ENCODE results near the gene NR1D2.
"Not testable (repeated sequence)": the region's sequence is repeated elsewhere in the genome, so short reads cannot be mapped to it uniquely, and the experiment has no call there.

The NR1D2 gene

DNA sequence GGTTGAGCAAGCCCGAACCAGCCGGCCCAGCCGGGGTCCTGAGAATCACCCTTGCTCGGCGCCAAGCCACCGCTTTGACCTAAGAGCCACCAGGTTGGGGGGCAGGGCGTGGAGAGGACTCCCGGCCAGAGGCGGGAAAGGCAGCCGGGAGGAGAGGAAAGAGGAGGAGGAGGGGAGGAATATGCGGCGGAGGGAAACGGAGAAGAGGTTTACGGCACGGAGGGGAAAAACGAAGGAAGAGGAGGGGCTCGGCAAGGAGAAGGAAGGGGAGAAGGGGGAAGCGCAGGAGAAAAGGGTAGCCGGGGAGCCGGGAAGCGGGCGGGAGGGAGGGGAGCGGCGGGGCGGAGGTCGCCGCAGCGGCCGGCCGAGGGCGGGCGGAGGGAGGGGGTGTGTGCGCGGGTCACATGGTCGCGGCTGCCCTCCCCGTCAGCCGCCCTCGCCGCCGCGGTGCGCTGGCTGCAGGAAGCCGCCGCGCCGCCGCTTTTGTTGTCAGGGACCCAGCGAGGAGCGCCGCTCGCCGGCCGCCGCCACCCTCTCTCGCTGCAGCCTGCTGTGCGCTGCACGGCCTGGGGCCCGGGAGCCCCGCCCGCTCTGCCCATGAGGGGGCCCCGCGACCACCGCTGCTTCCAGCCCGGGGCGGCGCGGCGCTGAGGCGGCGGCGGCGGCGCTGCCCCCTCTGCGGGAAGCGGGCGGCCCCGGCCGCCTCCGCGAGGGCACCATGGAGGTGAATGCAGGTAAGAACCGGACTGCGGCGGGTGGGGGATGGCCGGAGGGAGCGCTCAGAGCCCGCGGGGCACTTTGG lies at the start of gene NR1D2:
Gene NR1D2 (plus strand): TSS at position 426 of the 802 bp plus-strand sequence. CDS start 293 bp downstream, at position 719.
- peak; percentile 54 to 59 (median 57) for DNase-seq (ENCODE audit: low read depth in 3 of 3)

DNA sequence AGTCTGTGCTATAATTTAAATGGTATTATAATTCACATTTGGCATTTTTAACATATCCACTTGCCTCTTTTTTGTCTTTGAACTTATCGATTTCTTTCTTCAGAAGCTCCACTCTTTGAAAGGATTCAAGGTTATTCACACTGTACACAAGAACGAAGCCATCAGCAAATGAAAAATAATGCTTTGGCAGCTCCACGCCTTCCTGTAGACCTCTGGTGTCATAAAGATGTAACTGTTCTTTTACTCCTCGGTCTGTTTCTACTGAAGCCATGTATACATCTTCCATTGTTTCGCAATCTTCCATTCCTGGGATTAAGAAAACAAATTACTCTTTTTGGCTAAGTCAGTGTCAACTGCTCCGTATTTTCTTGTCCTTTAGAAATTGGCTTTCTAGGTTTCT lies 44.3 kb upstream of the NR1D2 start:
- DNase-seq (ENCODE audit: low read depth in 3 of 3), result no peak

DNA sequence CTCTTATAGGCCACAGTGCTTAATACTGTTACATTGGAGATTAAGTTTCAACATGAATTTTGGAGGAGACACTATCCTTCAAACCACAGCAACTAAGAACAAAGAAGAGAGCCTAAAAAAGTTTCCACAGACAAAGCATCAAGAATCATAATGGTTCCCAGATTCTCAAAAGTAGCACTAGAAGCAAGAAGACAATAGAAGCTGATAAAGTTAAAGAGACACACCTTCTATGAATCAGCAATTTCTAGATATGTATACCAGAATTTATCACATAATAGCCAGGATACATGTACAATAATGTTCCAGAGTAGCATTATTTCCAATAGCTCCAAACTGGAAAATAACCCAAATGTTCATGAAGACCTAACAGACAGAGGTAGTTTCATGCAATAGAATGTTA lies 40.5 kb upstream of the NR1D2 start:
- no peak for DNase-seq (ENCODE audit: low read depth in 3 of 3)

DNA sequence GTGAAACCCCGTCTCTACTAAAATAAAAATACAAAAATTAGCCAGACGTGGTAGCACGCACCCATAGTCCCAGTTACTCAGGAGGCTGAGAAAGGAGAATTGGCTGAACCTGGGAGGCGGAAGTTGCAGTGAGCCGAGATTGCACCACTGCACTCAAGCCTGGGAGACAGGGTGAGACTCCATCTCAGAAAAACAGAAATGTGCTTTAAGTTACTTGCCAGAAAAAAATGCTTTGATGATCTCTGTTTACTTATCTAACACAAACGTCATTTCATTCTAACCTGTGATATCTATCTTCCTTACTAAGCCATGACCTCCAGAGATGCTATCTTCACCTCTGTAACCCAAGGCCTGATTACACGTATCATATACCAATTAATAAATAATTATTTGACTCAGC lies 35.7 kb upstream of the NR1D2 start:
- DNase-seq (ENCODE audit: low read depth in 3 of 3), result no peak

DNA sequence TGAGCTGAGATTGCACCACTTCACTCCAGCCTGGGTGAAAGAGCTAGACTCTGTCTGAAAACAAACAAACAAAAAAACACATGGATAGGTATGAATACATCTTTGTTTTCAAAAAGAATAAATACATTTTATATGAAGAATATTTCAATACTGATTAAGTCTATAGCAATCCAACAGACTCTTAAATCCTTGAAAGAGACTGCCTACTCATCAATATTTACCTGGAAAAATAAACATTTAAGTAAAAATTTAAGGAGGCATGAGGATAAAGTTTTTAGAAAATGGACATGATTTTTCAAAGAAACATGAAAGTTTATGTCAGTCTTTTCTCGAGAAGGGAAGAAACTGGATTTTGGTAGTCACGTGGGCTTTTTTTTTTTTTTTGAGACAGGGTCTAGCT lies 33.7 kb upstream of the NR1D2 start:
- DNase-seq (ENCODE audit: low read depth in 3 of 3), result no peak

DNA sequence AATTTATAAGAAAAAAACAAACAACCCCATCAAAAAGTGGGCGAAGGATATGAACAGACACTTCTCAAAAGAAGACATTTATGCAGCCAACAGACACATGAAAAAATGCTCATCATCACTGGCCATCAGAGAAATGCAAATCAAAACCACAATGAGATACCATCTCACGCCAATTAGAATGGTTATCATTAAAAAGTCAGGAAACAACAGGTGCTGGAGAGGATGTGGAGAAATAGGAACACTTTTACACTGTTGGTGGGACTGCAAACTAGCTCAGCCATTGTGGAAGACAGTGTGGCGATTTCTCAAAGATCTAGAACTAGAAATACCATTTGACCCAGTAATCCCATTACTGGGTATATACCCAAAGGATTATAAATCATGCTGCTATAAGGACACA lies 32.8 kb upstream of the NR1D2 start:
- DNase-seq (ENCODE audit: low read depth in 3 of 3), result not testable (repeated sequence)

DNA sequence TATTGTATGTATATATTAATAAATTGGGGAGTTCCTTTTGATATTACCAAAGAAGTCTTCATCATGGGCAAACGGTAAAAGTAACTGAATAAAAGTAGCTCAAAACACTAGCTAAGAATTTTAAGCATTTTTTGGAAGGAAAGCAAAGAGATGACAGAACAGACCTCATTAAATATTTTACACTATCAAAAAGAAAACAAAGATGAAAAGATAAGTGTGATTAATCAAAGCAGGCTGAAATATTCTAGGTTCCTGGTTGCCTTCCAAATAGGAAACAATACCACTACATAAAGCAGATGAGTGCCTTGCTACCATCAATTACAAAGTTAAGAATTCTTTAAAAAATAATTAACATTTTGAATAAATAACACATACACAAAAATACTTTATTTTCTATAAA lies 31.9 kb upstream of the NR1D2 start:
- no peak for DNase-seq (ENCODE audit: low read depth in 3 of 3)

DNA sequence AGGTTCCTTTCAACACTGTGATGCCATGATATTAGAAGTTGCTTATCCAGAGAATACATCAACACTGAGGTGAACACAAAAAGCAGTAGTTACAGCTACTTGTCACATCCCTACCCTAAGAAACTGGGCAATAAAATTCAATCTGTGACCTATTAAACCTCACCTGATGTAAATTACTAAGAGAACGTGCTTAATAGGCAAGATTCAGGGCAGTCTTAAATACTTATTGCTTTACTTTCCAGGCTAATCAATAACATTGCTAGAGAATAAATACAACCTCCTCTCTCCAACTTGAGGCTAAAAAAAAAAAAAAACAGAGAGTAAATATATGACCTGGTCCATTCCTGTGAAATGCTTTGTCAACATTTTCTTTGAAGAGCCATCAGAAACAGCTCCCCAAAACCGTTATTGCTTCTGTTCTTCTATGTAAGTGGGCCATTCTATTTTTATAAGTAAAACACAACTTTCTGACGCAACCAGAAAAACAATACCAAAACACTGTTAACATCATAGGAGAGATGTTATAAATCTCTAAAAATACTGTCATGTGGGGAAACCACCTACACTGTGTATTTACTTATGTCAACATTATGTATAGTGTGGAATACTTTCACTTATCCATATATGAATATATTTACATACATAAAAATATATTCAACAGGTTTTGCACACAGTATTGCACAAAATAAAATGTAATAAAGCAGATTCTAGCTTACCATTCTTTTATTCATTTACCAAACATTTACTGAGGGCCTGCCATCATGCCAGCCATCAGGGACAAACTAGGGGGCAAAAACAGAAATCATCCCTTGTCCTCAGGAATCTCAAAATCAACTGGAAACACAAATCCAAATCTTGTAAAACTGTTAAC lies 31.0 kb upstream of the NR1D2 start:
- no peak for DNase-seq (ENCODE audit: low read depth in 3 of 3)

DNA sequence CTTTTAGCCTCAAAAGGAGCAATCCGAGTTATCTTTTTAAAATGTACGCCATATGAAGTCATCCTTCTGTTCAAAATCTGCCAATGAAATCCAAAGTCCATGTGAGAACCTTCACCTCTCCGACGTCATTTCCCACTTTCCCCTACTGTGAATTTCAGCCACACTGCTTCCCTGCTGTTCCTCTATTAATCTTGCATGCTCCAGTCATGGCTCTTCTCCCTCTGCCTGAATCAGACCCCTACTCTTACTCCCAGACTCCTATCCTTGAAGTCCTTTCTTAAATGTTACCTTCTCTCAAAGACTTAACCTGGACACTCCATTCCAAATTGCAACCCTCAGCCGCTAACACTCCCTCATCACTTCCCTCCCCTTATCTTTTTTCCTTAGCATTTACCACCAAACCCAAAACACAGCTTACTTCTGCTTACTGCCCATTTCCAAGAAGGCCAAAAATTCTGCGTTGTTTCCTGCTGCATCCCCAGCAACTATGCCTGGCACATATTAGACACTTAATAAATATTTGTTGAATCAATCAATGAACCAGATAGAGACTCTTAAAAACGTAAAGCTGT lies 29.5 kb upstream of the NR1D2 start:
- no peak for DNase-seq (ENCODE audit: low read depth in 3 of 3)

DNA sequence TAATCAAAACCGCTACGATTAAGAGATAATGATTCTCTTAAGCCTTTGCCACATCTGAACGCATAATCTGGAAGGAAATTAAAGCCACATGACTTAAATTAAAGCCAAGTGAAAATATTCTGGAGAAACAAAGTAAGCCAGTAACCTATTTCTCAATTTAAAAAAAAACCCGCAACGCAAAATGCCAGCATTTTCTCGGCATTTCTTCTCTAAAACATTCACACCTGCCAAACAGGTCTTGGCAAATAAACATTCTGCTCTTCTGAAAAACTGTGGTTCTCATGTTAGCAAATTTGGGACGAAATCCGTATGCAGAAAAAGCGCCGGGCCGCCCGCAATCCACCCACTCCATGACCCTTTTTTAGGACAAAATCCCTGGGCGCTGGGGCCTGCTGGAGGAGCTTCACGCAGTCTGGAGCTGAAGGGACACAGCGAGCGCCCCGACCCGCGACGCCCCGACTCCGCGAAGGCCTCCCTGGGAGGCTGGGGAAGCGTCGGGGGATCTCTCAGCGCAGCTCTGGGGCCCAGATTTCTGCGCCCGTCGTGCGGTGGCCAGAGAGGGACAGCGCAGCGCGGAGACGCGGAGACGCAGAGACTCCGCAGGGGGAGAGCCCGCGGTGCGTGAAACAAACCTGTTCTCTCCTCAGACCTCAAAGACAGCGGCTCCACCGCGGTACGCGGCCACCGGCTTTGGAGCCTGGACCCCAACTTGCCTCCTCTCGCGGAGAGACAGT lies 28.8 kb upstream of the NR1D2 start:
- peak in 1 of 3 experiments; percentile 3 for DNase-seq (ENCODE audit: low read depth in 3 of 3)

DNA sequence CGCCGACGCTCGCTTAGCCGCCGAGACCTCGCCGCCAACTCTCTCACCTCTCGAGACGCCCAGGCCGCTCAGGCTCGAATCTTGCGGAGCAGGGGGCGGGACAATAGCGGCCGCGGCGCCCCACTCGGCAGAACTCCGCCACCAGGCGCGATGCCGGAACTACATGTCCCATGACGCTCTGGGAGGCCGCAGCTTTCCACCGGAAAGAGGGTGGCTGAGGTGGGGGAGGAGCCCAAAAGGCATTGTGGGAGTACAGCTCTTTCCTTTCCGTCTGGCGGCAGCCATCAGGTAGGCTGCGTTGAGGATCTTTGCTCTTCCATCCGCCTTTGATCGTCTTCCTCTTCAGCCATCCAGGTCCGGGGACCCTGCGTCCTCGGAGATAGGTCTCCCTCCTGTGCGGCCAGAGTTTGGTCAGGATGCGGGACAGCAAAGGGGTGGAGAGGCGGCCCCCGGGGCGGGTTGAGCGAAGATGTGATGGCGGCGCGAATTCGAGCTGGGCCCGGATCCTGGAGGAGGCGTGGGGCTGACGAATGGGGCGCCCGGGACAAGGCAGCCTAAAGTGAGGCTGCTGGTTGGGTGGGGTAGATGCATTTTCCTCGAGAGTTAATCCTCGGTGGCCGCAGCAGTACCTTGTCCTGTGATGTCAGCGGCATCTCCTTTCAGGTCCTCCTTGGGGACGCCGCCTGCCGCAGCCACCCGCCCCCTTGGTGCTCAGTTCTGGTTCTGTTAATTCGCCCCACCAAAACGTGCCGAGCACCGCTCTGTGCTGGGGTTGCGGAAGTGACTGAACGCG lies 28.0 kb upstream of the NR1D2 start, which contains the start of the genes NKIRAS1 and RPL15:
Gene NKIRAS1 (minus strand): TSS at position 105 of the 793 bp plus-strand sequence. CDS start 6,086 bp downstream, outside the sequence.
Gene RPL15 (plus strand): TSS at position 247 of the 793 bp plus-strand sequence. CDS start 728 bp downstream, outside the sequence.
- DNase-seq (ENCODE audit: low read depth in 3 of 3), result peak; percentile 88 to 95 (median 93)

DNA sequence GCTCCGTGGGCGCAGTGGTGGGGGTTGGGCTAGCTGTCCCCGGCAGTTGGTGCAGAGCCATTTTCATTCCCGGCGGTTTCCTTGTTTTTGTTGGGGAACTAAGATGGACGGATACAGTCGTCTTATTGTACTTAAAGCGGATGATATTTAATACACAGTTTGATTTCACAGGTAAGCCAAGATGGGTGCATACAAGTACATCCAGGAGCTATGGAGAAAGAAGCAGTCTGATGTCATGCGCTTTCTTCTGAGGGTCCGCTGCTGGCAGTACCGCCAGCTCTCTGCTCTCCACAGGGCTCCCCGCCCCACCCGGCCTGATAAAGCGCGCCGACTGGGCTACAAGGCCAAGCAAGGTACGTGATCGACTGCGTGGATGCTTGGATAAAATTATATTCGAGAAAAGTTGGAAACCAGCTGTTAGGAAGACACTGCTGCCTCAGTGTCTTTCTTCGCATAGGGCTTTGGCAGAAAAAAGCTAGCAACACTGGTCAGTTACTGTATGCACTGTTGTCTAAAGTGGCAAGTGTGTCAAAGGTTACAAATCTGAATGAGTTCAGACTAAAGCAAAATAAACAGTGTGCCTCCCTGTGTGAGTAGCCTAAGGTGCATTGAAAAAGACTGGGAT lies 27.3 kb upstream of the NR1D2 start:
- DNase-seq (ENCODE audit: low read depth in 3 of 3), result not testable (repeated sequence)

DNA sequence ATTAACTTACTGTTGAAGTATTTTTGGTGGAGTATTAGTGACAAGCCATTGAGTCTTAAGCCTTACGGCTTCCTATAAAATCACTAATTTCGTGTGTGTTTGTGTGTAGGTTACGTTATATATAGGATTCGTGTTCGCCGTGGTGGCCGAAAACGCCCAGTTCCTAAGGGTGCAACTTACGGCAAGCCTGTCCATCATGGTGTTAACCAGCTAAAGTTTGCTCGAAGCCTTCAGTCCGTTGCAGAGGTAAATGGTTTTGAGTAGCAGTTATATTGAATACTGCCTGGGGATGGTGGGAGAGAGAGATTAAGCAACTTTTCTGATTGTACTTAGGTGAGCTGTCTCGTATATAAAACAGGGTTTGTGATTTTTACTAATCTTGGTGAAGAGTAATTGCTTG lies 26.8 kb upstream of the NR1D2 start:
- DNase-seq (ENCODE audit: low read depth in 3 of 3), result not testable (repeated sequence)

DNA sequence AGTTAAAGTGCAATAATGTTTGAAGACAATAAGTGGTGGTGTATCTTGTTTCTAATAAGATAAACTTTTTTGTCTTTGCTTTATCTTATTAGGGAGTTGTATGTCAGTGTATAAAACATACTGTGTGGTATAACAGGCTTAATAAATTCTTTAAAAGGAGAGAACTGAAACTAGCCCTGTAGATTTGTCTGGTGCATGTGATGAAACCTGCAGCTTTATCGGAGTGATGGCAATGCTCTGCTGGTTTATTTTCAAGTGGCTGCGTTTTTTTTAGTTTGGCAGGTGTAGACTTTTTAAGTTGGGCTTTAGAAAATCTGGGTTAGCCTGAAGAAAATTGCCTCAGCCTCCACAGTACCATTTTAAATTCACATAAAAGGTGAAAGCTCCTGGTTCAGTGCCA lies 25.5 kb upstream of the NR1D2 start:
- no peak for DNase-seq (ENCODE audit: low read depth in 3 of 3)

DNA sequence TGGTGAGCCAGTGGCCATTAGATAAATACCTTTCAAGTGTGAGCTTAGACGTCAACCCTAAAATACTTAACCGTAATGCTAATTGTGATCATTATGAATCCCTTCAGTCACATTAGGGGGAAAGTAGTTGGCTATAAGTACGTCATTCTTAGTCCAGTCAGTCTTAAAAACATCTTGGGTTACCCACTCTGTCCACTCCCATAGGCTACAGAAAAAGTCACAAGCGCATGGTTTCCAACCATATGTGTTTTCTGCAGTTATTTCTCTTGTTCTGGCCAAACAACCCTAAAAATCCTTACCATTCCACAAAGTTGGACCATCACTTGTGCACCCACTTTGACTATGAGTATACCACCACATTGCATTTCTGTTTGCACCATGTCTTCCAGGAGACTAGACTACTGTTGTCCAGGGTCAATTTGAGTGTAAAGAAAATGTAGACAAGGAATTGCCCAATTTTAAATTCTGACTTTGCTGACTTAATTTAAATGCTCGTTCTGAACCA lies 24.9 kb upstream of the NR1D2 start:
- no peak for DNase-seq (ENCODE audit: low read depth in 3 of 3)

DNA sequence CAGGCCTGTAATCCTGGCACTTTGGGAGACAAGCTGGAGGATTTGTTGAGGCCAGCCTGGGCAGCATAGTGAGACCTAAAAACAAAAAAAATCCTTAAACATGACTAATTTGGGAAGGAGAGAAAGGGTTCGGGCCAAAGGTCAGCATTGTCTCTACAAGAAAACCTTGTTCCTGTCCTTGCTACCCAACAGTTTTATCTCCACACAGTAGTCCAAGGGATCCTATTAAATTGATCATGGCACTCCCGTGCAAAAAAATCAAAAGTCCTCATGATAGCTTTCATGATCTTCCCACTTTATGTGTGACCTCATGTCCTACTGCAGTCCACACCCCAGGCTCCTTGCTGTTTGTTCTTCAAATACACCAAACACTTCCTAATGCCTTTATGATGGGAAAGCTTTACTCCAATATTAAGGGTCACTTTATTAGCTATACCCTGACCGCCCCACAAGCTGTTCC lies 24.0 kb upstream of the NR1D2 start:
- no peak for DNase-seq (ENCODE audit: low read depth in 3 of 3)

DNA sequence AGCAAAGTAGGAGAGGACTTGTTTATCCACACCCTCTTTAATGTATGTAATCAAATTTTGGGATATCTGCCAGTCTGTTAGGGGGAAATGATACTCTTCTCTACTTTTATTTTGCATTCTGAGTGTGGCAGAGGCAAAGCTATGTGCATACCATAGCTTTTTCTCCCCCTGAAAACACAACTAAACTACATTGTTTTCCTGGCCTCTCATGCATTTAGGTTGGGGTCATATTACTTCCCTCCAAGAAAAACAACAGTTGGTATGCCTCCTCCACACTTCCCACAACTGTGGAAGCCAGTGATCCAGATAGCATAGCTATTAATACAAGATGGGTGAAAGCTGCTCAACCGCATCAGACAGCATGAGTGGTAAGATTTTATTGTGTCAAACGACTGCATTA lies 21.3 kb upstream of the NR1D2 start:
- DNase-seq (ENCODE audit: low read depth in 3 of 3), result no peak

DNA sequence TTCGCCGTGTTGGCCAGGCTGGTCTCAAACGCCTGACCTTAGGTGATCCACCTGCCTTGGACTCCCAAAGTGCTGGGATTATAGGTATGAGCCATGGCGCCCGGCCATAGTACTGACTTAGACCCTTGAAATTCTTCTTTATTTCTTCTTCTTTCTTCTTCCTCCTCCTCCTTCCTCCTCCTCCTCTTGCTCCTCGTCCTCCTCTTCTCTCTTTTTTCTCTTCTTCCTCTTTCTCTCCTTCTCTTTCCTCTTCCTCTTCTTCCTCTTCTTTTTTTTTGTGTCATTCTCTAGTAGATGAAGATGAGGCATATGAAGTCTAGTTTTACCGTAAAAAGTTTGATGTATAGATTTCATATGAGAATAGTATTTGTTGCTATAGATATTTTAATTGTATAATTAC lies 18.8 kb upstream of the NR1D2 start:
- no peak for DNase-seq (ENCODE audit: low read depth in 3 of 3)

DNA sequence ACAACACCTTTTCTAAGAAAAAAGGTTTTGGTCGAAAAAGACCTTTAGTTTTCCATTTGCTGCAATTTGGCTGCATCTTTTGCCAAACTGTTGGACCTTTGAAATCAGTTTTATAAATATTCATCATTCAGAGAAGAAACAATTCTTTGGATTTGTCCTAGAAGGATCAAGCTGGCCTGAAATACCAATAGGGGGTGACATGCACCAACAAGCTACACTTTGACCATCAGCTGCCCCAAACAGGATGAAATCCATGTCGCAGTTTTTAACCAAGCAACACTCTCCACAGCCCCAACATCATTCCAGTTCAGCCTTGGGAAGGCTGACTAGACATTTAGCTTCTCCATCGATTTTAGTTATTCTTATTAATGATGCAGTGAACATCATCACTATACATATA lies 18.4 kb upstream of the NR1D2 start:
- DNase-seq (ENCODE audit: low read depth in 3 of 3), result no peak

DNA sequence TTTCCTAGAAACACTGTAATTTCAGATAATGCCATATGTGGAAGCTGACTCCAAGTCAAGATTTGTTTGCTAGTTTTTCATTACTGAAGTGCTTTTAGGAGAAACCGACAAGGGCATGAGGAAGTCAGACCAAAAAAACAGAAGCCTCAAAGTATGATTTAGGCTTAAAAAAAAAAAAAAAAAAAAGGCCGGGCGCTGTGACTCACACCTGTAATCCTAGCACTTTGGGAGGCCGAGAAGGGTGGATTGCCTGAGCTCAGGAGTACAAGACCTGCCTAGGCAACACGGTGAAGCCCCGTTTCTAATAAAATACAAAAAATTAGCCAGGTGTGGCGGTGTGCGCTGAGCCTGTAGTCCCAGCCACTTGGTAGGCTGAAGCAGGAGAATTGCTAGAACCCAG lies 16.6 kb upstream of the NR1D2 start:
- DNase-seq (ENCODE audit: low read depth in 3 of 3), result no peak
